Common myeloid progenitor, CD34-positive (primary cell): ENCODE measurements around the gene DGLUCY.

Experiments used
- CTCF ChIA-PET: fragments of 350-600 bp; sonication (Branson Sonifier 250); formaldehyde crosslinking; loops from one replicate; lab custom pipeline; 2021; ENCODE audit warnings: antibody characterized with exemption; lab: Charles Lee
- POLR2A ChIA-PET: fragments of 350-600 bp; sonication (Branson Sonifier 250); formaldehyde crosslinking; loops from one replicate; lab custom pipeline; 2021; ENCODE audit warnings: antibody characterized with exemption; lab: Charles Lee
- DNase-seq, 3 donors: peaks; one replicate each; pipeline versions ENCODE4 v3.0.0 to v3.0.0-alpha.2; 2013
- H3K27ac ChIP-seq, 2 experiments: 1 replicate in 1 of 2; 2 replicates in 1 of 2; pipeline ENCODE4 v1.7.0; 2013; ENCODE audit warnings: inconsistent platforms in 2 of 2, low read length in 2 of 2, mild to moderate bottlenecking in 2 of 2, low read depth in 1 of 2, moderate library complexity in 1 of 2; ENCODE audit not compliant: severe bottlenecking in 2 of 2, insufficient read depth in 1 of 2, poor library complexity in 1 of 2
- H3K27me3 ChIP-seq, 5 experiments: replicated peaks in 2 of 5; 1 replicate in 3 of 5; 2 replicates in 2 of 5; pipeline versions ENCODE4 v1.6.1 to v1.7.0; 2013; ENCODE audit warnings: low read length in 4 of 5, mild to moderate bottlenecking in 2 of 5, moderate library complexity in 2 of 5, inconsistent platforms in 1 of 5; ENCODE audit not compliant: insufficient read depth in 5 of 5, control insufficient read depth in 4 of 5
- H3K36me3 ChIP-seq, 4 experiments: 1 replicate in 2 of 4; 2 replicates in 2 of 4; pipeline versions ENCODE4 v1.6.1 to v1.7.0; 2013; ENCODE audit warnings: low read length in 3 of 4, control low read depth in 1 of 4, mild to moderate bottlenecking in 1 of 4; ENCODE audit not compliant: control insufficient read depth in 4 of 4, insufficient read depth in 4 of 4
- H3K4me1 ChIP-seq, 4 experiments: 1 replicate in 3 of 4; 2 replicates in 1 of 4; pipeline versions ENCODE4 v1.6.1 to v1.7.1; 2013; ENCODE audit warnings: low read length in 3 of 4, mild to moderate bottlenecking in 3 of 4, control low read depth in 1 of 4, inconsistent platforms in 1 of 4, moderate library complexity in 1 of 4; ENCODE audit not compliant: control insufficient read depth in 4 of 4, insufficient read depth in 4 of 4; ENCODE audit errors: control extremely low read depth in 1 of 4
- H3K4me3 ChIP-seq, 7 experiments: 1 replicate in 4 of 7; 2 replicates in 3 of 7; pipeline versions ENCODE4 v1.5.1 to v1.7.0; 2013; ENCODE audit warnings: mild to moderate bottlenecking in 7 of 7, low read length in 6 of 7, moderate library complexity in 6 of 7, inconsistent platforms in 2 of 7, low read depth in 2 of 7, control low read depth in 1 of 7; ENCODE audit not compliant: insufficient read depth in 4 of 7, control insufficient read depth in 1 of 7; ENCODE audit errors: extremely low read depth in 1 of 7
- H3K9me3 ChIP-seq, 5 experiments: 1 replicate in 4 of 5; 2 replicates in 1 of 5; pipeline versions ENCODE4 v1.6.1 to v1.7.1; 2013; ENCODE audit warnings: low read length in 4 of 5, mild to moderate bottlenecking in 2 of 5, inconsistent platforms in 1 of 5, low read depth in 1 of 5, moderate library complexity in 1 of 5; ENCODE audit not compliant: control insufficient read depth in 4 of 5, insufficient read depth in 2 of 5; ENCODE audit errors: control extremely low read depth in 1 of 5
- WGBS: methylation state at CpG from one replicate; pipeline ENCODE4 v1.1.5; 2013; ENCODE audit not compliant: insufficient coverage; 5-methylcytosine and 5-hydroxymethylcytosine counted together

Gene DGLUCY

DNA sequence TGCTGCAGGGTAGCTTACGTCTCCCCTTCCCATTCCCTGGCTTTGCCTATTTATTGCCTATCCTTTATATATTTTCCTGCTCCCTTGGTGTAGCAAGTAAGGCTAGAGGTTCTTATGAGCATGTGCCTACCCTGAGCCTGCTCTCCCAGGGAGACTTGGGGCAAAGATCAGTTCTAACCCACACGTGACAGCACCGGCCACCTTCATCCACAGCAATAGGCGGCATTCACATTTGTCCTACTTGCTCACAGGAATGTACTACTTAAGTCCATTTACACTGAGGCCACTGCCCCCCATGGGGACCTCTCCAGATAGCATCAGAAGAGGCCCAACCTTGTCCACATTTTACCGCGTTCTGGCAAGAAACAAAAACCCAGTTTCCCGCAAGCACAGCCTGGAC is 122.0 kb downstream of the DGLUCY start:
- Histone ChIP-seq H3K4me3 (no peak overlapping the region), H3K36me3 (peaks cover 0 to 19% (median 2%) of the 10 kb centered on the region in 4 experiments), H3K27me3 (peaks cover 0 to 78% (median 26%) of the 10 kb centered on the region in 5 experiments), H3K9me3 (peaks cover 0 to 14% (median 6%) of the 10 kb centered on the region in 5 experiments), H3K4me1 (peaks cover 0 to 29% (median 4%) of the 10 kb centered on the region in 4 experiments), H3K27ac (no peak overlapping the region)
- WGBS, result 100% methylated on average over 6 of the region's 7 CpGs
- CTCF ChIA-PET, result no interaction called here
- DNase-seq, result no peak
- POLR2A ChIA-PET, result no interaction called here

DNA sequence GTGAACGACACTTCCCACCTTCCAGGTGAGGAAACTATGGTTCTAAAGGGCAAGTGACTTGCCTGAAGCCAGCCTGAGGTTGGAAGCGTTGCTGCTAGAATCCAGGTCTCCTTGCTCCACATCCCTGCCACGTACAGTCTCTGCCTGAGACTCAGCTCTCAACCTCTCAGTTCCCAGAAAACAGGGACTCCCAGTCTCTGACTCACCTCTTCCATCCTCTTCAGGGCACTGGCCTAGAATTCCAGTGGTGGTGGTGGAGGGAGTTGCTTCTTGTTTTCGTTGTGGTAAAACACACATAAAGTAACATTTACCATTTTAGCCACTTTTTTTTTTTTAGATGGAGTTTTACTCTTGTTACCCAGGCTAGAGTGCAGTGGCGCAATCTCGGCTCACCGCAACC is 123.3 kb downstream of the DGLUCY start:
- WGBS, result 87% methylated on average over 5 of the region's 7 CpGs

DNA sequence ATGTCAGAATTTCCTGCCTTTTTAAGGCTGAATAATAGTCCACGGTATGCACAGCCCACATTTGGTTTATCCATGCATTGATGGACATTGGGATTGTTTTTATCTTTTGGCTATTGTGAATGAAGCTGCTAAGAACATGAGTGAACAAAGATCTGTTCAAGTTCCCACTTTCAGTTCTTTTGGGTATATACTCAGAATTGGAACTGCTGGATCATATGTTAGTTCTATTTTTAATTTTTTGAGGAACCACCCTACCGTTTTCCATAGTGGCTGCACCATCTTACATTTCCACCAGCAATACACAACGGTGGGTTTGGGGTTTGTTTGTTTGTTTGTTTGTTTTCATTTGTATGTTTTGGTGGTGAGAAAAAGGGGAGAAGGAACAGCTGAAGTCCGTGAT is 124.2 kb downstream of the DGLUCY start:
- no peak overlapping the region for H3K4me3 ChIP-seq
- H3K4me1 ChIP-seq, result peaks cover 5 to 39% (median 14%) of the 10 kb centered on the region in 4 experiments
- DNase-seq, result no peak
- peaks cover 0 to 60% (median 18%) of the 10 kb centered on the region in 5 experiments for H3K27me3 ChIP-seq
- 100% methylated on average over 1 of the region's 4 CpGs for WGBS
- peaks cover 0 to 9% (median 0%) of the 10 kb centered on the region in 5 experiments for H3K9me3 ChIP-seq
- ChIA-PET CTCF (interaction anchor here (1.2 to 2.4 kb wide), 2 partner anchors 11 to 14 kb away, joined by 3 to 5 read pairs; no protein-coding TSS in a partner anchor), POLR2A (no interaction called here)
- H3K27ac ChIP-seq, result no peak overlapping the region
- H3K36me3 ChIP-seq, result peaks cover 0 to 3% (median 0%) of the 10 kb centered on the region in 4 experiments

More for the DNA sequence above, 123.3 kb downstream of the DGLUCY start:
- Histone ChIP-seq H3K4me3 (no peak overlapping the region), H3K27me3 (peaks cover 0 to 69% (median 24%) of the 10 kb centered on the region in 5 experiments), H3K9me3 (peaks cover 0 to 9% (median 0%) of the 10 kb centered on the region in 5 experiments), H3K27ac (no peak overlapping the region), H3K4me1 (peaks cover 3 to 33% (median 7%) of the 10 kb centered on the region in 4 experiments), H3K36me3 (peaks cover 0 to 7% (median 2%) of the 10 kb centered on the region in 4 experiments)
- CTCF ChIA-PET, result no interaction called here
- no peak for DNase-seq
- POLR2A ChIA-PET, result no interaction called here

DNA sequence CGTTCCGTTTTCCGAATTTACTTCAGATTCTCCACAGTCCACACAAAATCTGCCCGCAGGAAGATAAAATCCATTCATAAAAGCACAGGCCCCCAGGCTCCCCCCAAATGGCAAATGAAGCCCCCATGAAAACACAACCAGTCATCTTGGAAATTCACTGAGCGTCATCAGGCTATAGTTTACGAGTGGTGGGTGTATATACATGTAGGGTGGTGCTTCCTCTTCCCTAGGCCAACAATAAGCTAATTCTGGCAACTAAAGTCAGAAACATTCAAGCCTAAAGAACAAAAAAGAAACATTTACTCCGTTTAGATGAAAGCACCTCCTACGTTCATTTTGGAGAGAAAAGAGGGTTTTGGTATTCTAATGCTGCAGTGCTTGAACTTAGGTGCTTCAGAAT is 124.8 kb downstream of the DGLUCY start:
- ChIA-PET POLR2A (no interaction called here), CTCF (interaction anchor here (1.2 to 2.4 kb wide), 3 partner anchors 11 to 62 kb away, joined by 3 to 5 read pairs (median 4); no protein-coding TSS in a partner anchor)
- DNase-seq, result no peak
- H3K36me3 ChIP-seq, result peaks cover 0 to 3% (median 0%) of the 10 kb centered on the region in 4 experiments
- H3K27ac ChIP-seq, result no peak overlapping the region
- 96% methylated on average over 4 of the region's 8 CpGs for WGBS
- H3K27me3 ChIP-seq, result peaks cover 0 to 54% (median 18%) of the 10 kb centered on the region in 5 experiments
- peaks cover 8 to 45% (median 20%) of the 10 kb centered on the region in 4 experiments for H3K4me1 ChIP-seq
- H3K4me3 ChIP-seq, result no peak overlapping the region
- peaks cover 0 to 9% (median 0%) of the 10 kb centered on the region in 5 experiments for H3K9me3 ChIP-seq

- peak; percentile 36 to 82 (median 75) for DNase-seq
- Histone ChIP-seq H3K4me3 (peak overlapping the region in 4 of 7 experiments; percentile 33 to 52 (median 36)), H3K9me3 (peaks cover 0 to 9% (median 0%) of the 10 kb centered on the region in 5 experiments), H3K27me3 (peaks cover 0 to 25% (median 5%) of the 10 kb centered on the region in 5 experiments), H3K4me1 (peaks cover 8 to 74% (median 39%) of the 10 kb centered on the region in 4 experiments), H3K36me3 (no peaks in the 10 kb centered on the region), H3K27ac (no peak overlapping the region)
- ChIA-PET POLR2A (no interaction called here), CTCF (interaction anchor here (1.6 to 3.3 kb wide), 3 partner anchors 8 to 14 kb away, joined by 4 to 20 read pairs (median 4); no protein-coding TSS in a partner anchor)
- 10% methylated on average over 7 of the region's 7 CpGs for WGBS
Observed at GRCh38 chr14:91241863-91242262, 128.0 kb downstream of the DGLUCY start.

DNA sequence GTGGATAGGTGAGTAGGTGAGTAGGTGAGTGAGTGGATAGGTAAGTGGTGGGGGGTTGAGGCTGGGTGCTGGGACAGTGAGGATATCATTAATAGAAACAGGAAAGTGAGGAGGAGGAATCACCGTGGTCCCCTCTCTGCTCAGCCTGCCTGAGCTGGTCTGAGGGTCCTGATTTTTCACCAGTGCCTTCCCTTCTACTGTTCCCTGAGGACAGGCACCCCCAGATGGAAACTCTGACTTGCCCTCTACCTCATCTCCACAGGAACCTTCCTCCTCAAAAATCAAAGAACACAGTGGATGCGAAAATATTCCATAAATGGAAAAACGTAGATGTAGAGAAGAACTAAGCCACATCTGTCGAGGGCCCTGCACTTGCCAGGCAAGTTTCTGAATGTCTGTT is 128.8 kb downstream of the DGLUCY start:
- Histone ChIP-seq H3K36me3 (no peaks in the 10 kb centered on the region), H3K27me3 (peaks cover 0 to 20% (median 4%) of the 10 kb centered on the region in 5 experiments), H3K4me3 (peak overlapping the region in 3 of 7 experiments; percentile 47 to 67 (median 50)), H3K4me1 (peaks cover 8 to 75% (median 39%) of the 10 kb centered on the region in 4 experiments), H3K9me3 (peaks cover 0 to 9% (median 0%) of the 10 kb centered on the region in 5 experiments), H3K27ac (no peak overlapping the region)
- ChIA-PET POLR2A (no interaction called here), CTCF (interaction anchor here (0.6 to 3.3 kb wide), 5 partner anchors 7 to 399 kb away, joined by 3 to 20 read pairs (median 4); no protein-coding TSS in a partner anchor)
- DNase-seq, result no peak
- 88% methylated on average over 1 of the region's 4 CpGs for WGBS

DNA sequence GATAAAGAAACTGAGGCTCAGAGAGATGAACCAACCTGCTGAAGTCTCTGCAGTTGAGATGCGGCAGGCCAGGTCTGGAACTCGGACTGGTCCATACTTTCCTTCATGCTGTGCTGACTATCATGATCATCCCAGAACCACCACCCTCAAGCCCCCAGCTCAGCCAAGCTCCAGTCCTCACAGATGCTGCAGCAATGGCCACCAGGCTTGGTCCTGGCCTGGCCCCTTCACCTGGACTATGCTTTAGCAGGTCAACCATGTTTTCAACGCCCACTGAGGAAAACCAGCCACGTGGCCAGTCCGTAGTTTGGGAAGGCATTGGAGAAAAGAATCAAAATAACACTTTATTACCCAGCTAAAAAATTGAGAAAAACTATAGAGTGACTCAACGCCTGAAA is 129.2 kb downstream of the DGLUCY start:
- Histone ChIP-seq H3K36me3 (no peaks in the 10 kb centered on the region), H3K27me3 (peaks cover 0 to 15% (median 0%) of the 10 kb centered on the region in 5 experiments), H3K9me3 (peaks cover 0 to 9% (median 0%) of the 10 kb centered on the region in 5 experiments), H3K4me1 (peaks cover 8 to 74% (median 39%) of the 10 kb centered on the region in 4 experiments), H3K4me3 (peak overlapping the region in 3 of 7 experiments; percentile 47 to 67 (median 50)), H3K27ac (no peak overlapping the region)
- CTCF ChIA-PET, result interaction anchor here (0.6 to 3.3 kb wide), 5 partner anchors 10 to 399 kb away, joined by 3 to 20 read pairs (median 5); no protein-coding TSS in a partner anchor
- POLR2A ChIA-PET, result no interaction called here
- no peak for DNase-seq
- 81% methylated on average over 3 of the region's 6 CpGs for WGBS
